Measurements from ENCODE around the gene AGMO. TPM values are rescaled to one million over a fixed set of nuclear protein-coding genes. Genes with fewer than 3 reads are reported as not detected.

The AGMO gene
- total and polyA plus RNA-seq, 2 of the 8 experiments (the other 6 are each of a cell fraction or from before 2014, with no cell fraction given): 0.22 to 0.45 TPM

GRCh38 chr7:15248514-15248913, 313.3 kb downstream of the AGMO start (continued):
- TF ChIP-seq HDAC6 (IDR thresholded peaks at IDR 0.05; ENCODE audit: low read depth, low read length) (no peak), TAF1 (IDR thresholded peaks at IDR 0.05; ENCODE audit: low read depth, low read length) (no peak), CTBP2 (IDR thresholded peaks at IDR 0.05; ENCODE audit: borderline replicate concordance, insufficient read depth, insufficient read length, low read length) (no peak), RFX5 (IDR thresholded peaks at IDR 0.05; ENCODE audit: borderline replicate concordance, low read depth, low read length) (no peak), RXRA (IDR thresholded peaks at IDR 0.05; ENCODE audit: insufficient read depth, low read depth, low read length) (no peak)
